Stomach (tissue), 9 donors: ENCODE measurements around the gene WDR45B. TPM values are rescaled to one million over a fixed set of nuclear protein-coding genes. Genes with fewer than 3 reads are reported as not detected.

Experiments used
- DNase-seq, 2 donors: peaks; one replicate each; pipeline versions ENCODE4 v3.0.0 to v3.0.0-alpha.2; 2013 to 2019
- H3K27ac ChIP-seq, 5 donors: fragments of 200-600 bp in 4 of 5; sonication (generic) in 4 of 5; one replicate each; pipeline ENCODE4 v1.5.1; 2013 to 2019; ENCODE audit warnings: mild to moderate bottlenecking in 1 of 5, moderate library complexity in 1 of 5
- H3K27me3 ChIP-seq, 3 donors: fragments of 200-600 bp; sonication (generic); one replicate each; pipeline ENCODE4 v1.5.1; 2017 to 2019; ENCODE audit warnings: mixed run types in 1 of 3
- H3K36me3 ChIP-seq, 4 donors: fragments of 200-600 bp; sonication (generic); 1 replicate in 3 of 4; 2 replicates in 1 of 4; pipeline ENCODE4 v1.5.1; 2016 to 2019
- H3K4me1 ChIP-seq, 4 donors: fragments of 200-600 bp; sonication (generic); one replicate each; pipeline ENCODE4 v1.5.1; 2016 to 2019
- H3K4me3 ChIP-seq, 4 donors: fragments of 200-600 bp; sonication (generic) in 3 of 4; one replicate each; pipeline ENCODE4 v1.5.1; 2016 to 2019; ENCODE audit warnings: mild to moderate bottlenecking in 1 of 4
- H3K9me3 ChIP-seq, 4 donors: fragments of 200-600 bp; sonication (generic); one replicate each; pipeline ENCODE4 v1.5.1; 2016 to 2019
- CTCF ChIP-seq, 7 experiments: fragments of 450-650 bp in 4 of 7; fragments of 200-600 bp in 3 of 7; sonication (generic) in 3 of 7; IDR thresholded peaks; one replicate each; pipeline ENCODE4 v1.5.1; 2016 to 2019; ENCODE audit warnings: antibody characterized with exemption in 7 of 7, control low read depth in 2 of 7, mild to moderate bottlenecking in 1 of 7
- EP300 ChIP-seq: sonication (generic); formaldehyde crosslinking; IDR thresholded peaks from one replicate; pipeline ENCODE4 v1.6.1; 2017; ENCODE audit warnings: antibody characterized with exemption
- POLR2A ChIP-seq, 4 donors: fragments of 450-650 bp; IDR thresholded peaks; one replicate each; pipeline ENCODE4 v1.6.1; 2016; ENCODE audit warnings: antibody characterized with exemption in 4 of 4, control low read depth in 2 of 4, mild to moderate bottlenecking in 1 of 4, moderate library complexity in 1 of 4
- POLR2AphosphoS5 ChIP-seq, 3 donors: sonication (generic); formaldehyde crosslinking; IDR thresholded peaks; one replicate each; pipeline ENCODE4 v1.6.1; 2016; ENCODE audit warnings: antibody characterized with exemption in 3 of 3
- WGBS, 5 donors: extraction: QIAGEN DNeasy Blood & Tissue Kit in 3 of 5; methylation state at CpG; one replicate each; pipeline versions ENCODE4 v1.1.5 to v1.1.7; 2013 to 2018; 5-methylcytosine and 5-hydroxymethylcytosine counted together
- intact Hi-C: fragments of 100-400 bp; cut with DNase I; formaldehyde crosslinking; loops from one replicate; pipeline ENCODE4 v1.15.1; 2023; ENCODE audit warnings: low total_unique reads
- polyA plus RNA-seq, 3 donors: library from polyadenylated mRNA; stranded (reverse); fragments of 200-250 nt; gene quantifications; one replicate each; pipeline ENCODE4 v1.2.3, GENCODE V29; 2013
- total RNA-seq, 5 donors: library from RNA; depleted of rRNA; stranded (reverse); fragments of >200 nt; gene quantifications; one replicate each; pipeline versions ENCODE4 v1.1.0 to v1.2.3, GENCODE V29; 2014 to 2016
- donor health status: healthy with polysubstance abuse.
- donor health status: Bipolar disorder and iron deficiency.
- donor health status: healthy.

WDR45B gene
- total and polyA plus RNA-seq, 8 donors, result 62.8 to 108 (median 76.2) TPM

- no peak overlapping the region for H3K27ac ChIP-seq
- 84 to 88% (median 85%) methylated on average over 30 to 31 of the region's 31 CpGs for WGBS, 5 donors
- no peak overlapping the region for H3K4me3 ChIP-seq
- intact Hi-C loops, result loop anchor here (10.0 kb wide), 1 partner anchor 93 kb away; the partner anchor contains the start of gene TBCD
- no peak for DNase-seq
- TF ChIP-seq EP300 (no peak), CTCF (IDR thresholded peaks at IDR 0.05) (no peak), POLR2AphosphoS5 (IDR thresholded peaks at IDR 0.05) (no peak), POLR2A (IDR thresholded peaks at IDR 0.05) (no peak)
- no peaks in the 10 kb centered on the region for H3K27me3 ChIP-seq
- H3K36me3 ChIP-seq, result peaks cover 3 to 78% (median 70%) of the 10 kb centered on the region in 4 donors
- no peaks in the 10 kb centered on the region for H3K4me1 ChIP-seq
- no peaks in the 10 kb centered on the region for H3K9me3 ChIP-seq
Measured at GRCh38 chr17:82661717-82662683, 13.8 kb upstream of the WDR45B start.

- Histone ChIP-seq H3K27me3 (no peaks in the 10 kb centered on the region), H3K36me3 (peaks cover 3 to 90% (median 76%) of the 10 kb centered on the region in 4 donors), H3K4me1 (peaks cover 9 to 15% (median 12%) of the 10 kb centered on the region in 4 donors), H3K4me3 (no peak overlapping the region), H3K9me3 (no peaks in the 10 kb centered on the region), H3K27ac (no peak overlapping the region)
- 89 to 96% (median 92%) methylated on average over 14 to 15 of the region's 15 CpGs for WGBS, 5 donors
- intact Hi-C loops, result loop anchor here (10.0 kb wide), 1 partner anchor 95 kb away; the partner anchor contains the start of gene TBCD
- no peak for DNase-seq
- no peak for TF ChIP-seq EP300
- no peak for TF ChIP-seq POLR2AphosphoS5 (IDR thresholded peaks at IDR 0.05)
- TF ChIP-seq POLR2A (IDR thresholded peaks at IDR 0.05), result no peak
- no peak for TF ChIP-seq CTCF (IDR thresholded peaks at IDR 0.05)
Measured at GRCh38 chr17:82659886-82660285, 11.6 kb upstream of the WDR45B start.

GRCh38 chr17:82658796-82659452 is 10.7 kb upstream of the WDR45B start:
- intact Hi-C loops, result no loop called here
- no peak for DNase-seq
- Histone ChIP-seq H3K36me3 (peaks cover 0 to 84% (median 69%) of the 10 kb centered on the region in 4 donors), H3K27ac (no peak overlapping the region), H3K27me3 (no peaks in the 10 kb centered on the region), H3K9me3 (no peaks in the 10 kb centered on the region), H3K4me1 (peaks cover 17 to 23% (median 20%) of the 10 kb centered on the region in 4 donors), H3K4me3 (no peak overlapping the region)
- 92 to 98% (median 96%) methylated on average over 31 to 36 of the region's 36 CpGs for WGBS, 5 donors
- TF ChIP-seq POLR2AphosphoS5 (IDR thresholded peaks at IDR 0.05) (no peak), CTCF (IDR thresholded peaks at IDR 0.05) (no peak), POLR2A (IDR thresholded peaks at IDR 0.05) (no peak), EP300 (no peak)

GRCh38 chr17:82658331-82658730 is 10.1 kb upstream of the WDR45B start:
- Histone ChIP-seq H3K4me3 (no peak overlapping the region), H3K27ac (no peak overlapping the region), H3K36me3 (peaks cover 0 to 78% (median 65%) of the 10 kb centered on the region in 4 donors), H3K4me1 (peaks cover 22 to 29% (median 25%) of the 10 kb centered on the region in 4 donors), H3K9me3 (no peaks in the 10 kb centered on the region), H3K27me3 (no peaks in the 10 kb centered on the region)
- TF ChIP-seq POLR2AphosphoS5 (IDR thresholded peaks at IDR 0.05) (no peak), CTCF (IDR thresholded peaks at IDR 0.05) (no peak), EP300 (no peak), POLR2A (IDR thresholded peaks at IDR 0.05) (no peak)
- WGBS, 5 donors, result 90 to 96% (median 94%) methylated on average over 9 to 23 of the region's 23 CpGs
- intact Hi-C loops, result no loop called here
- DNase-seq, result no peak
